Gastrocnemius medialis (tissue), 4 donors: ENCODE results near the gene KCNK3. TPM values are rescaled to one million over a fixed set of nuclear protein-coding genes. Genes with fewer than 3 reads are reported as not detected.

ENCODE experiments used
- ATAC-seq, 2 donors: fragments of 150-250 bp; one replicate each; pipeline ENCODE4 v1.9.1; 2016
- DNase-seq, 2 donors: peaks; one replicate each; pipeline ENCODE4 v3.0.0-alpha.2; 2019
- H3K27ac ChIP-seq, 4 donors: fragments of 200-600 bp; sonication (generic); 1 replicate in 1 of 4; 2 replicates in 3 of 4; pipeline ENCODE4 v1.5.1; 2016 to 2018; ENCODE audit warnings: mild to moderate bottlenecking in 2 of 4, moderate library complexity in 1 of 4
- H3K27me3 ChIP-seq, 3 donors: fragments of 200-600 bp; sonication (generic) in 2 of 3; 1 replicate in 1 of 3; 2 replicates in 2 of 3; pipeline versions ENCODE4 v1.5.1 to v1.6.0; 2016 to 2019; ENCODE audit warnings: mild to moderate bottlenecking in 1 of 3, moderate library complexity in 1 of 3
- H3K36me3 ChIP-seq, 2 donors: fragments of 200-600 bp; sonication (generic) in 1 of 2; one replicate each; pipeline ENCODE4 v1.5.1; 2017 to 2018
- H3K4me1 ChIP-seq, 2 donors: fragments of 200-600 bp; sonication (generic) in 1 of 2; one replicate each; pipeline ENCODE4 v1.5.1; 2016 to 2017; ENCODE audit warnings: mild to moderate bottlenecking in 2 of 2
- H3K4me3 ChIP-seq, 4 donors: fragments of 200-600 bp; sonication (generic) in 3 of 4; 1 replicate in 1 of 4; 2 replicates in 3 of 4; pipeline ENCODE4 v1.5.1; 2016 to 2019; ENCODE audit warnings: mild to moderate bottlenecking in 2 of 4
- H3K9me3 ChIP-seq, 3 donors: fragments of 200-600 bp; sonication (generic) in 2 of 3; 1 replicate in 1 of 3; 2 replicates in 2 of 3; pipeline ENCODE4 v1.5.1; 2016 to 2019
- CTCF ChIP-seq, 5 experiments: fragments of 450-650 bp in 3 of 5; fragments of 200-600 bp in 2 of 5; sonication (generic) in 2 of 5; IDR thresholded peaks in 4 of 5; conservative IDR thresholded peaks in 1 of 5; 1 replicate in 4 of 5; 2 replicates in 1 of 5; pipeline ENCODE4 v1.5.1; 2016 to 2019; ENCODE audit warnings: antibody characterized with exemption in 5 of 5, mild to moderate bottlenecking in 3 of 5, moderate library complexity in 3 of 5
- POLR2A ChIP-seq, 2 donors: fragments of 450-650 bp; IDR thresholded peaks; one replicate each; pipeline ENCODE4 v1.6.1; 2017; ENCODE audit warnings: antibody characterized with exemption in 2 of 2, mild to moderate bottlenecking in 2 of 2, moderate library complexity in 2 of 2
- in situ Hi-C, 4 donors: fragments of 200-750 bp; cut with MboI; loops; one replicate each; pipeline versions ENCODE4 v1.15.0 to v1.8.0; 2017; ENCODE audit warnings: low sequenced_read_pairs in 4 of 4
- intact Hi-C: fragments of 100-400 bp; cut with DNase I; formaldehyde crosslinking; loops from one replicate; pipeline ENCODE4 v1.15.1; 2023; ENCODE audit warnings: low total_unique reads
- total RNA-seq, 4 donors: library from RNA; depleted of rRNA; stranded (reverse); fragments of >200 nt; gene quantifications; one replicate each; pipeline versions ENCODE4 v1.1.0 to v1.2.3, GENCODE V29; 2016

KCNK3 gene
- total RNA-seq, 4 donors from 2014 or later: 0.80 to 11.6 (median 1.2) TPM

GRCh38 chr2:26691161-26691560 lies 1.4 kb upstream of the KCNK3 start:
- Histone ChIP-seq H3K4me3 (no peak overlapping the region), H3K27ac (no peak overlapping the region), H3K36me3 (no peaks in the 10 kb centered on the region), H3K4me1 (peaks cover 0 to 11% of the 10 kb centered on the region in 2 donors), H3K9me3 (no peaks in the 10 kb centered on the region), H3K27me3 (peaks cover 30 to 33% (median 31%) of the 10 kb centered on the region in 3 donors)
- DNase-seq: no peak
- in situ Hi-C loops: no loop called here
- TF ChIP-seq CTCF (IDR thresholded peaks at IDR 0.05 in 4 of 5, conservative IDR thresholded peaks at IDR 0.05 in 1 of 5): no peak
- no peak for TF ChIP-seq POLR2A (IDR thresholded peaks at IDR 0.05)
- intact Hi-C loops: no loop called here
- ATAC-seq: no peak

GRCh38 chr2:26691881-26692278 lies 642 bp upstream of the KCNK3 start:
- Histone ChIP-seq H3K27ac (peak overlapping the region in 1 of 4 donors; percentile 18), H3K27me3 (peaks cover 32 to 38% (median 37%) of the 10 kb centered on the region in 3 donors), H3K4me3 (no peak overlapping the region), H3K9me3 (no peaks in the 10 kb centered on the region), H3K4me1 (peaks cover 0 to 11% of the 10 kb centered on the region in 2 donors), H3K36me3 (no peaks in the 10 kb centered on the region)
- no peak for TF ChIP-seq CTCF (IDR thresholded peaks at IDR 0.05 in 4 of 5, conservative IDR thresholded peaks at IDR 0.05 in 1 of 5)
- TF ChIP-seq POLR2A (IDR thresholded peaks at IDR 0.05): no peak
- in situ Hi-C loops (no loop called here), intact Hi-C loops (no loop called here)
- ATAC-seq (no peak), DNase-seq (no peak)

- TF ChIP-seq CTCF (IDR thresholded peaks at IDR 0.05 in 4 of 5, conservative IDR thresholded peaks at IDR 0.05 in 1 of 5): no peak
- TF ChIP-seq POLR2A (IDR thresholded peaks at IDR 0.05): no peak
- H3K9me3 ChIP-seq: no peaks in the 10 kb centered on the region
- peaks cover 0 to 11% of the 10 kb centered on the region in 2 donors for H3K4me1 ChIP-seq
- in situ Hi-C loops: no loop called here
- DNase-seq (no peak), ATAC-seq (peak in 1 of 2 donors; percentile 40)
- H3K27me3 ChIP-seq: peaks cover 43 to 50% (median 45%) of the 10 kb centered on the region in 3 donors
- H3K4me3 ChIP-seq: peak overlapping the region in 3 of 4 donors; percentile 14 to 39 (median 28)
- intact Hi-C loops: no loop called here
- no peak overlapping the region for H3K27ac ChIP-seq
- H3K36me3 ChIP-seq: no peaks in the 10 kb centered on the region
These were observed 651 bp downstream of the KCNK3 start for GRCh38 chr2:26692897-26693849.

- TF ChIP-seq POLR2A (IDR thresholded peaks at IDR 0.05) (no peak), CTCF (IDR thresholded peaks at IDR 0.05 in 4 of 5, conservative IDR thresholded peaks at IDR 0.05 in 1 of 5) (no peak)
- in situ Hi-C loops (no loop called here), intact Hi-C loops (no loop called here)
- H3K4me3 ChIP-seq: no peak overlapping the region
- H3K9me3 ChIP-seq: no peaks in the 10 kb centered on the region
- DNase-seq (no peak), ATAC-seq (no peak)
- peaks cover 47 to 51% (median 50%) of the 10 kb centered on the region in 3 donors for H3K27me3 ChIP-seq
- peaks cover 0 to 11% of the 10 kb centered on the region in 2 donors for H3K4me1 ChIP-seq
- H3K36me3 ChIP-seq: no peaks in the 10 kb centered on the region
- H3K27ac ChIP-seq: no peak overlapping the region
These were observed 1.5 kb downstream of the KCNK3 start for GRCh38 chr2:26694001-26694400.
